HG02884 (cell line): ENCODE measurements around the gene HLA-F.

Experiments used
- ATAC-seq: cut with Tn5 transposase; IDR thresholded peaks from one replicate; pipeline ENCODE4 v1.9.1; 2021; ENCODE audit warnings: mild to moderate bottlenecking, moderate library complexity; ENCODE audit not compliant: unreplicated experiment

The HLA-F gene

GRCh38 chr6:29759457-29759856, 36.2 kb downstream of the HLA-F start:
- ATAC-seq, result no peak

GRCh38 chr6:29760328-29760727, 37.1 kb downstream of the HLA-F start:
- ATAC-seq, result no peak

- no peak for ATAC-seq
These were observed 38.8 kb downstream of the HLA-F start for GRCh38 chr6:29762051-29762450.

- ATAC-seq, result no peak
These were observed 39.6 kb downstream of the HLA-F start for GRCh38 chr6:29762781-29763214.

- ATAC-seq, result no peak
These were observed 40.5 kb downstream of the HLA-F start for GRCh38 chr6:29763491-29764289.

- ATAC-seq, result no peak
These were observed 41.4 kb downstream of the HLA-F start for GRCh38 chr6:29764422-29765196.

- no peak for ATAC-seq
These were observed 46.1 kb downstream of the HLA-F start for GRCh38 chr6:29769336-29769735.

- ATAC-seq, result no peak
These were observed 47.1 kb downstream of the HLA-F start for GRCh38 chr6:29770306-29770705.

GRCh38 chr6:29776684-29777083, 53.5 kb downstream of the HLA-F start:
- ATAC-seq, result no peak
